ENCODE results near the gene SENP1.
A peak's percentile ranks its signal among the peaks of the same experiment; 100 is the strongest.
"Not testable (repeated sequence)": the region's sequence is repeated elsewhere in the genome, so short reads cannot be mapped to it uniquely, and the experiment has no call there.

The SENP1 gene

GRCh38 chr12:48128800-48129199, 22.9 kb upstream of the SENP1 start:
- H3K4me1 ChIP-seq (ENCODE audit: control insufficient read depth in 5 of 5, insufficient read depth in 5 of 5, low read length in 5 of 5), result no peaks in the 10 kb centered on the region
- H3K4me3 ChIP-seq (ENCODE audit: low read depth in 1 of 5, low read length in 5 of 5), result no peak overlapping the region
- H3K9me3 ChIP-seq (ENCODE audit: control insufficient read depth in 5 of 5, low read length in 5 of 5), result no peaks in the 10 kb centered on the region

GRCh38 chr12:48126953-48127630, 21.2 kb upstream of the SENP1 start:
- no peaks in the 10 kb centered on the region for H3K4me1 ChIP-seq (ENCODE audit: control insufficient read depth in 5 of 5, insufficient read depth in 5 of 5, low read length in 5 of 5)
- no peak overlapping the region for H3K9ac ChIP-seq (ENCODE audit: low read length in 5 of 5)
- peaks cover 0 to 34% (median 12%) of the 10 kb centered on the region in 5 donors for H3K36me3 ChIP-seq (ENCODE audit: control insufficient read depth in 5 of 5, insufficient read depth in 5 of 5, low read length in 5 of 5)
- H3K27me3 ChIP-seq (ENCODE audit: control insufficient read depth in 5 of 5, insufficient read depth in 4 of 5, low read length in 5 of 5), result no peaks in the 10 kb centered on the region
- H3K4me3 ChIP-seq (ENCODE audit: low read depth in 1 of 5, low read length in 5 of 5), result no peak overlapping the region
- no peak overlapping the region for H3K27ac ChIP-seq (ENCODE audit: low read depth, low read length)
- H3K9me3 ChIP-seq (ENCODE audit: control insufficient read depth in 5 of 5, low read length in 5 of 5), result no peaks in the 10 kb centered on the region

More at GRCh38 chr12:48128800-48129199, 22.9 kb upstream of the SENP1 start:
- Histone ChIP-seq H3K27ac (ENCODE audit: low read depth, low read length) (no peak overlapping the region), H3K36me3 (ENCODE audit: control insufficient read depth in 5 of 5, insufficient read depth in 5 of 5, low read length in 5 of 5) (peaks cover 0 to 41% (median 27%) of the 10 kb centered on the region in 5 donors), H3K9ac (ENCODE audit: low read length in 5 of 5) (no peak overlapping the region), H3K27me3 (ENCODE audit: control insufficient read depth in 5 of 5, insufficient read depth in 4 of 5, low read length in 5 of 5) (no peaks in the 10 kb centered on the region)

GRCh38 chr12:48125985-48126384, 20.1 kb upstream of the SENP1 start:
- H3K9me3 ChIP-seq (ENCODE audit: control insufficient read depth in 5 of 5, low read length in 5 of 5), result no peaks in the 10 kb centered on the region
- H3K4me3 ChIP-seq (ENCODE audit: low read depth in 1 of 5, low read length in 5 of 5), result no peak overlapping the region
- H3K27ac ChIP-seq (ENCODE audit: low read depth, low read length), result no peak overlapping the region
- no peaks in the 10 kb centered on the region for H3K4me1 ChIP-seq (ENCODE audit: control insufficient read depth in 5 of 5, insufficient read depth in 5 of 5, low read length in 5 of 5)
- peaks cover 0 to 29% (median 5%) of the 10 kb centered on the region in 5 donors for H3K36me3 ChIP-seq (ENCODE audit: control insufficient read depth in 5 of 5, insufficient read depth in 5 of 5, low read length in 5 of 5)
- H3K9ac ChIP-seq (ENCODE audit: low read length in 5 of 5), result no peak overlapping the region
- H3K27me3 ChIP-seq (ENCODE audit: control insufficient read depth in 5 of 5, insufficient read depth in 4 of 5, low read length in 5 of 5), result no peaks in the 10 kb centered on the region

- not testable (repeated sequence) for H3K4me1 ChIP-seq (ENCODE audit: control insufficient read depth in 5 of 5, insufficient read depth in 5 of 5, low read length in 5 of 5); H3K9me3 ChIP-seq (ENCODE audit: control insufficient read depth in 5 of 5, low read length in 5 of 5); H3K27me3 ChIP-seq (ENCODE audit: control insufficient read depth in 5 of 5, insufficient read depth in 4 of 5, low read length in 5 of 5); H3K27ac ChIP-seq (ENCODE audit: low read depth, low read length); H3K9ac ChIP-seq (ENCODE audit: low read length in 5 of 5); H3K4me3 ChIP-seq (ENCODE audit: low read depth in 1 of 5, low read length in 5 of 5)
- peaks cover 0 to 25% (median 5%) of the 10 kb centered on the region in 5 donors for H3K36me3 ChIP-seq (ENCODE audit: control insufficient read depth in 5 of 5, insufficient read depth in 5 of 5, low read length in 5 of 5)
Observed at GRCh38 chr12:48125542-48125941, 19.7 kb upstream of the SENP1 start.

- Histone ChIP-seq H3K4me1 (ENCODE audit: control insufficient read depth in 5 of 5, insufficient read depth in 5 of 5, low read length in 5 of 5) (peaks cover 0 to 16% (median 14%) of the 10 kb centered on the region in 5 donors), H3K4me3 (ENCODE audit: low read depth in 1 of 5, low read length in 5 of 5) (no peak overlapping the region), H3K36me3 (ENCODE audit: control insufficient read depth in 5 of 5, insufficient read depth in 5 of 5, low read length in 5 of 5) (peaks cover 0 to 18% (median 3%) of the 10 kb centered on the region in 5 donors), H3K27me3 (ENCODE audit: control insufficient read depth in 5 of 5, insufficient read depth in 4 of 5, low read length in 5 of 5) (no peaks in the 10 kb centered on the region), H3K9ac (ENCODE audit: low read length in 5 of 5) (no peak overlapping the region), H3K9me3 (ENCODE audit: control insufficient read depth in 5 of 5, low read length in 5 of 5) (no peaks in the 10 kb centered on the region), H3K27ac (ENCODE audit: low read depth, low read length) (no peak overlapping the region)
Observed at GRCh38 chr12:48123169-48123568, 17.3 kb upstream of the SENP1 start.

- Histone ChIP-seq H3K4me1 (ENCODE audit: control insufficient read depth in 5 of 5, insufficient read depth in 5 of 5, low read length in 5 of 5) (peaks cover 0 to 16% (median 14%) of the 10 kb centered on the region in 5 donors), H3K4me3 (ENCODE audit: low read depth in 1 of 5, low read length in 5 of 5) (no peak overlapping the region), H3K36me3 (ENCODE audit: control insufficient read depth in 5 of 5, insufficient read depth in 5 of 5, low read length in 5 of 5) (peaks cover 0 to 16% (median 3%) of the 10 kb centered on the region in 5 donors), H3K27me3 (ENCODE audit: control insufficient read depth in 5 of 5, insufficient read depth in 4 of 5, low read length in 5 of 5) (no peaks in the 10 kb centered on the region), H3K9me3 (ENCODE audit: control insufficient read depth in 5 of 5, low read length in 5 of 5) (no peaks in the 10 kb centered on the region), H3K27ac (ENCODE audit: low read depth, low read length) (no peak overlapping the region), H3K9ac (ENCODE audit: low read length in 5 of 5) (no peak overlapping the region)
Observed at GRCh38 chr12:48122065-48122834, 16.4 kb upstream of the SENP1 start.

GRCh38 chr12:48121522-48121921, 15.6 kb upstream of the SENP1 start:
- no peak overlapping the region for H3K9ac ChIP-seq (ENCODE audit: low read length in 5 of 5)
- H3K36me3 ChIP-seq (ENCODE audit: control insufficient read depth in 5 of 5, insufficient read depth in 5 of 5, low read length in 5 of 5), result peaks cover 0 to 16% (median 3%) of the 10 kb centered on the region in 5 donors
- no peaks in the 10 kb centered on the region for H3K27me3 ChIP-seq (ENCODE audit: control insufficient read depth in 5 of 5, insufficient read depth in 4 of 5, low read length in 5 of 5)
- no peak overlapping the region for H3K4me3 ChIP-seq (ENCODE audit: low read depth in 1 of 5, low read length in 5 of 5)
- H3K9me3 ChIP-seq (ENCODE audit: control insufficient read depth in 5 of 5, low read length in 5 of 5), result no peaks in the 10 kb centered on the region
- peaks cover 0 to 16% (median 14%) of the 10 kb centered on the region in 5 donors for H3K4me1 ChIP-seq (ENCODE audit: control insufficient read depth in 5 of 5, insufficient read depth in 5 of 5, low read length in 5 of 5)
- no peak overlapping the region for H3K27ac ChIP-seq (ENCODE audit: low read depth, low read length)

- peaks cover 0 to 16% (median 14%) of the 10 kb centered on the region in 5 donors for H3K4me1 ChIP-seq (ENCODE audit: control insufficient read depth in 5 of 5, insufficient read depth in 5 of 5, low read length in 5 of 5)
- peak overlapping the region in 3 of 5 donors; percentile 21 to 53 (median 38) for H3K9ac ChIP-seq (ENCODE audit: low read length in 5 of 5)
- H3K4me3 ChIP-seq (ENCODE audit: low read depth in 1 of 5, low read length in 5 of 5), result peak overlapping the region; percentile 77 to 93 (median 84)
- no peaks in the 10 kb centered on the region for H3K9me3 ChIP-seq (ENCODE audit: control insufficient read depth in 5 of 5, low read length in 5 of 5)
- H3K27me3 ChIP-seq (ENCODE audit: control insufficient read depth in 5 of 5, insufficient read depth in 4 of 5, low read length in 5 of 5), result no peaks in the 10 kb centered on the region
- no peak overlapping the region for H3K27ac ChIP-seq (ENCODE audit: low read depth, low read length)
- H3K36me3 ChIP-seq (ENCODE audit: control insufficient read depth in 5 of 5, insufficient read depth in 5 of 5, low read length in 5 of 5), result peaks cover 0 to 14% (median 3%) of the 10 kb centered on the region in 5 donors
Observed at GRCh38 chr12:48119834-48120195, 13.9 kb upstream of the SENP1 start.

- no peak within 1 kb of the TSS for H3K27ac ChIP-seq (ENCODE audit: low read depth, low read length)
- H3K36me3 ChIP-seq (ENCODE audit: control insufficient read depth in 5 of 5, insufficient read depth in 5 of 5, low read length in 5 of 5), result peaks cover 0 to 10% (median 2%) of the 10 kb centered on the region in 5 donors
- peaks cover 0 to 16% (median 14%) of the 10 kb centered on the region in 5 donors for H3K4me1 ChIP-seq (ENCODE audit: control insufficient read depth in 5 of 5, insufficient read depth in 5 of 5, low read length in 5 of 5)
- H3K9ac ChIP-seq (ENCODE audit: low read length in 5 of 5), result peak within 1 kb of the TSS in 3 of 5 donors; percentile 42 to 66 (median 53)
- H3K27me3 ChIP-seq (ENCODE audit: control insufficient read depth in 5 of 5, insufficient read depth in 4 of 5, low read length in 5 of 5), result no peaks in the 10 kb centered on the region
- no peaks in the 10 kb centered on the region for H3K9me3 ChIP-seq (ENCODE audit: control insufficient read depth in 5 of 5, low read length in 5 of 5)
- H3K4me3 ChIP-seq (ENCODE audit: low read depth in 1 of 5, low read length in 5 of 5), result peak within 1 kb of the TSS; percentile 77 to 93 (median 84)
Observed at GRCh38 chr12:48119078-48119833, 13.4 kb upstream of the SENP1 start, which contains the start of gene PFKM. Gene PFKM (plus strand): TSS chr12:48119364. CDS start chr12:48122775, 3,411 bp downstream.

All from subcutaneous abdominal adipose tissue (tissue), 5 donors.